H4 (cell line): ENCODE measurements around the gene PPP2R1B. TPM values are rescaled to one million over a fixed set of nuclear protein-coding genes. Genes with fewer than 3 reads are reported as not detected.

ENCODE experiments used
- DNase-seq: peaks from one replicate; pipeline ENCODE4 v3.0.0-alpha.2; 2015; ENCODE audit warnings: low spot score
- total RNA-seq: library from RNA; depleted of rRNA; stranded (reverse); fragments of >200 nt; shearing (Covaris generic); gene quantifications from 2 replicates; pipeline ENCODE4 v1.2.3, GENCODE V29; 2014

PPP2R1B gene
- total RNA-seq, 1 experiment from 2014 or later: 42.4 TPM

- DNase-seq: no peak
These were observed 18.0 kb downstream of the PPP2R1B start for GRCh38 chr11:111748035-111748804.

- DNase-seq: no peak
These were observed 20.3 kb downstream of the PPP2R1B start for GRCh38 chr11:111745719-111746504.

- DNase-seq: no peak
These were observed 22.5 kb downstream of the PPP2R1B start for GRCh38 chr11:111743700-111744099.

GRCh38 chr11:111741751-111742150 is 24.4 kb downstream of the PPP2R1B start:
- no peak for DNase-seq

GRCh38 chr11:111739299-111739698 is 26.9 kb downstream of the PPP2R1B start:
- no peak for DNase-seq

GRCh38 chr11:111737444-111738210 is 28.6 kb downstream of the PPP2R1B start:
- DNase-seq: no peak

- DNase-seq: no peak
These were observed 29.4 kb downstream of the PPP2R1B start for GRCh38 chr11:111736621-111737443.

GRCh38 chr11:111736181-111736590 is 30.0 kb downstream of the PPP2R1B start:
- peak; percentile 18 for DNase-seq

- DNase-seq: peak; percentile 96
These were observed 30.7 kb downstream of the PPP2R1B start for GRCh38 chr11:111735262-111736116.

GRCh38 chr11:111734954-111735261 is 31.3 kb downstream of the PPP2R1B start:
- DNase-seq: no peak

- DNase-seq: no peak
These were observed 31.9 kb downstream of the PPP2R1B start for GRCh38 chr11:111734101-111734953.

- DNase-seq: no peak
These were observed 32.5 kb downstream of the PPP2R1B start for GRCh38 chr11:111733611-111734088.

GRCh38 chr11:111733016-111733415 is 33.2 kb downstream of the PPP2R1B start:
- no peak for DNase-seq

- no peak for DNase-seq
These were observed 34.4 kb downstream of the PPP2R1B start for GRCh38 chr11:111731821-111732220.

- no peak for DNase-seq
These were observed 35.2 kb downstream of the PPP2R1B start for GRCh38 chr11:111730871-111731591.

GRCh38 chr11:111729831-111730311 is 36.3 kb downstream of the PPP2R1B start:
- DNase-seq: no peak

- DNase-seq: no peak
These were observed 36.9 kb downstream of the PPP2R1B start for GRCh38 chr11:111729071-111729830.

GRCh38 chr11:111727431-111727830 is 38.8 kb downstream of the PPP2R1B start:
- DNase-seq: no peak
